ENCODE results near the gene RARS1. TPM values are rescaled to one million over a fixed set of nuclear protein-coding genes. Genes with fewer than 3 reads are reported as not detected.
A peak's percentile ranks its signal among the peaks of the same experiment; 100 is the strongest.

The RARS1 gene
- total and polyA plus RNA-seq, 2 of the 8 experiments (the other 6 are each of a cell fraction or from before 2014, with no cell fraction given), result 30.2 to 108 TPM

- H3K9me3 ChIP-seq (ENCODE audit: insufficient read depth in 2 of 2, low read depth in 1 of 2, low read length in 1 of 2), result peaks cover 0 to 5% of the 10 kb centered on the region in 2 experiments; a peak in 1 of 4 replicates
- TF ChIP-seq BACH1 (IDR thresholded peaks at IDR 0.05; ENCODE audit: low read length), result no peak
- no peak overlapping the region for H2BK20ac ChIP-seq (ENCODE audit: low read length)
- no peak overlapping the region for H3K4me2 ChIP-seq (ENCODE audit: insufficient read depth in 1 of 2, low read depth in 2 of 2, low read length in 2 of 2)
- H3K9ac ChIP-seq (replicated peaks in 1 of 4; ENCODE audit: extremely low read depth in 1 of 4, low read depth in 3 of 4, low read length in 3 of 4), result no peak overlapping the region
- ChIA-PET CTCF (ENCODE audit: partially characterized antibody) (interaction anchor here (1.4 kb wide), 1 partner anchor 262 kb away, joined by 4 read pairs; no protein-coding TSS in a partner anchor), POLR2A (ENCODE audit: partially characterized antibody) (interaction anchor here (0.7 to 3.5 kb wide), 5 partner anchors 12 to 126 kb away, joined by 4 to 19 read pairs (median 5); no protein-coding TSS in a partner anchor)
- FAIRE-seq (peak; percentile 66), DNase-seq (ENCODE audit: low read depth in 1 of 2, low spot score in 2 of 2) (no peak)
- H2BK12ac ChIP-seq (ENCODE audit: low read depth, low read length), result no peak overlapping the region
- H3K23ac ChIP-seq (ENCODE audit: insufficient read length), result no peak overlapping the region
- no peak overlapping the region for H2BK120ac ChIP-seq (replicated peaks; ENCODE audit: low read depth, low read length)
- no peak overlapping the region for H2BK5ac ChIP-seq (ENCODE audit: low read depth, low read length)
- H3K14ac ChIP-seq (ENCODE audit: insufficient read length), result no peak overlapping the region
- peaks cover 0 to 3% of the 10 kb centered on the region in 2 experiments for H4K20me1 ChIP-seq (replicated peaks in 1 of 2; ENCODE audit: control insufficient read depth in 1 of 2, insufficient read depth in 2 of 2, low read length in 2 of 2)
- no peak overlapping the region for H2AK5ac ChIP-seq (ENCODE audit: low read depth, low read length)
- H3K36me3 ChIP-seq (ENCODE audit: control insufficient read depth in 2 of 4, insufficient read depth in 4 of 4, low read length in 3 of 4), result peaks cover 0 to 3% (median 0%) of the 10 kb centered on the region in 4 experiments; a peak in 1 of 8 replicates
- no peaks in the 10 kb centered on the region for H3K79me1 ChIP-seq (ENCODE audit: low read depth, low read length)
- H4K5ac ChIP-seq (ENCODE audit: insufficient read length, low read depth, low read length), result no peak overlapping the region
- no peak overlapping the region for H2BK15ac ChIP-seq (ENCODE audit: low read length)
- H3K4ac ChIP-seq (replicated peaks; ENCODE audit: insufficient read length, low read depth, low read length), result no peak overlapping the region
- H3K27ac ChIP-seq (ENCODE audit: low read depth, low read length), result no peak overlapping the region
- no peak overlapping the region for H4K8ac ChIP-seq (ENCODE audit: extremely low read depth, insufficient read depth, low read length)
- no peak overlapping the region for H3K56ac ChIP-seq (replicated peaks; ENCODE audit: insufficient read length, low read depth, low read length)
- no peaks in the 10 kb centered on the region for H3K79me2 ChIP-seq (ENCODE audit: control insufficient read depth in 1 of 2, insufficient read depth in 2 of 2, low read length in 2 of 2)
- 58% methylated on average over 6 of the region's 6 CpGs; no CpG with 5 or more reads in 1 of the 2 experiments for WGBS, 2 experiments (ENCODE audit: extremely low coverage in 1 of 2, insufficient coverage in 1 of 2, insufficient read length in 1 of 2, insufficient replicate concordance in 2 of 2, low coverage in 1 of 2, low lambda C conversion rate in 2 of 2, missing lambda C conversion rate in 1 of 2)
- H2AFZ ChIP-seq (ENCODE audit: low read length), result no peak overlapping the region
- no peak overlapping the region for H3K4me3 ChIP-seq (ENCODE audit: extremely low read depth in 1 of 4, insufficient read depth in 2 of 4, low read depth in 3 of 4, low read length in 4 of 4)
- H3K23me2 ChIP-seq (ENCODE audit: low read depth, low read length), result peaks cover 7% of the 10 kb centered on the region
- H3K27me3 ChIP-seq (replicated peaks in 1 of 4; ENCODE audit: control insufficient read depth in 3 of 4, extremely low read depth in 1 of 4, insufficient read depth in 3 of 4, low read length in 3 of 4), result peaks cover 4 to 12% (median 11%) of the 10 kb centered on the region in 4 experiments
- H3K4me1 ChIP-seq (replicated peaks in 1 of 4; ENCODE audit: control insufficient read depth in 3 of 4, insufficient read depth in 4 of 4, low read length in 3 of 4), result peaks cover 0 to 11% (median 10%) of the 10 kb centered on the region in 4 experiments; a peak in 6 of 7 replicates
- H4K91ac ChIP-seq (replicated peaks; ENCODE audit: insufficient read length, low read length), result no peak overlapping the region
- H3K18ac ChIP-seq (ENCODE audit: extremely low read depth, low read length), result no peak overlapping the region
Measured at GRCh38 chr5:168531987-168532864, 46.0 kb downstream of the RARS1 start.
